ENCODE results near the gene EGLN1. TPM values are rescaled to one million over a fixed set of nuclear protein-coding genes. Genes with fewer than 3 reads are reported as not detected.

The EGLN1 gene
- total RNA-seq, 4 donors from 2014 or later, result 42.5 to 67.5 (median 56.7) TPM

DNA sequence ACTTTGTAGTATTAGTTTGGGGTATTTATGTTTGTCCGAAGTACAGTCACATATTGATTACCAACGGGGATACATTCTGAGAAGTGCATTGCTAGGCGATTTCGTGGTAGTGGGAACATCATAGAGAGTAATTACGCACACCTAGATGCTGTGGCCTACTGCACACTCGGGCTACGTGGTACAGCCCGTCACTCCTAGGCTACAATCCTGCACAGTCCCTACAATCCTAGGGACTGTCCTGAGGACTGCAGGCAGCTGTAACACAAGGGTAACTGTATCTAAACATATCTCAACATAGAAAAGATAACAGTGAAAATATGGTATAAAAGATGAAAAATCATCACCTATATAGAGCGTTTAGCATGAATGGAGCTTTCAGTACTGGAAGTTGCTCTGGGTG is 103.0 kb downstream of the EGLN1 start:
- Histone ChIP-seq H3K36me3 (no peaks in the 10 kb centered on the region), H3K4me1 (no peaks in the 10 kb centered on the region), H3K9me3 (no peaks in the 10 kb centered on the region), H3K27ac (no peak overlapping the region), H3K27me3 (no peaks in the 10 kb centered on the region), H3K4me3 (no peak overlapping the region)
- TF ChIP-seq POLR2A (IDR thresholded peaks at IDR 0.05), result no peak
- no peak for TF ChIP-seq EP300 (IDR thresholded peaks at IDR 0.05)
- TF ChIP-seq POLR2AphosphoS5 (IDR thresholded peaks at IDR 0.05), result no peak
- TF ChIP-seq CTCF (IDR thresholded peaks at IDR 0.05), result no peak
- 85 to 86% methylated on average over 6 to 8 of the region's 9 CpGs for WGBS, 2 donors (ENCODE audit: low coverage in 1 of 2)
- no peak for ATAC-seq

- Histone ChIP-seq H3K27ac (no peak overlapping the region), H3K9me3 (no peaks in the 10 kb centered on the region), H3K4me3 (no peak overlapping the region), H3K36me3 (no peaks in the 10 kb centered on the region), H3K27me3 (no peaks in the 10 kb centered on the region), H3K4me1 (no peaks in the 10 kb centered on the region)
- TF ChIP-seq CTCF (IDR thresholded peaks at IDR 0.05), result no peak
- no peak for TF ChIP-seq POLR2AphosphoS5 (IDR thresholded peaks at IDR 0.05)
- no peak for TF ChIP-seq EP300 (IDR thresholded peaks at IDR 0.05)
- no peak for TF ChIP-seq POLR2A (IDR thresholded peaks at IDR 0.05)
- WGBS, 2 donors (ENCODE audit: low coverage in 1 of 2), result 73% methylated on average over 2 of the region's 4 CpGs; no CpG with 5 or more reads in 1 of the 2 donors
- no peak for ATAC-seq
These were observed 103.5 kb downstream of the EGLN1 start for GRCh38 chr1:231318568-231318967.

DNA sequence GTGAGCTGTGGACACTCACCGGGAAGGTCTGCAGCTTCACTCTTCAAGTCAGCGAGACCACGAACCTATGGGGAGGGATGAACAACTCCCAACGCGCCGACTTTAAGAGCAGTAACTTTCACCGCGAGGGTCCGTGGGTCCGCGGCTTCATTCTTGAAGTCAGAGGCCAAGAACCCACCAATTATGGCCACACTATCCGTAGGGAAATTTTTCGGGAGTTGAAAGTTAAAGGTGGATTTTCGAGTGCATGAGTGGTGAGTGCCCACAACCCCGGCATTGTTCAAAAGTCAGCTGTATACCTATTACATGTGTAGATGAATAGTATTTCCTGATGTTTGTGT is 104.1 kb downstream of the EGLN1 start:
- Histone ChIP-seq H3K4me1 (no peaks in the 10 kb centered on the region), H3K9me3 (no peaks in the 10 kb centered on the region), H3K27ac (no peak overlapping the region), H3K4me3 (no peak overlapping the region), H3K27me3 (no peaks in the 10 kb centered on the region), H3K36me3 (no peaks in the 10 kb centered on the region)
- TF ChIP-seq POLR2AphosphoS5 (IDR thresholded peaks at IDR 0.05) (no peak), POLR2A (IDR thresholded peaks at IDR 0.05) (no peak), EP300 (IDR thresholded peaks at IDR 0.05) (no peak), CTCF (IDR thresholded peaks at IDR 0.05) (no peak)
- WGBS, 2 donors (ENCODE audit: low coverage in 1 of 2), result 86 to 92% methylated on average over 5 to 11 of the region's 15 CpGs
- ATAC-seq, result no peak

GRCh38 chr1:231317306-231318014 is 104.6 kb downstream of the EGLN1 start:
- no peaks in the 10 kb centered on the region for H3K9me3 ChIP-seq
- TF ChIP-seq POLR2A (IDR thresholded peaks at IDR 0.05) (no peak), EP300 (IDR thresholded peaks at IDR 0.05) (no peak), CTCF (IDR thresholded peaks at IDR 0.05) (no peak), POLR2AphosphoS5 (IDR thresholded peaks at IDR 0.05) (no peak)
- WGBS, 2 donors (ENCODE audit: low coverage in 1 of 2), result 91 to 95% methylated on average over 8 to 16 of the region's 44 CpGs
- H3K27me3 ChIP-seq, result no peaks in the 10 kb centered on the region
- H3K4me3 ChIP-seq, result no peak overlapping the region
- no peaks in the 10 kb centered on the region for H3K36me3 ChIP-seq
- no peaks in the 10 kb centered on the region for H3K4me1 ChIP-seq
- no peak for ATAC-seq
- H3K27ac ChIP-seq, result no peak overlapping the region

- Histone ChIP-seq H3K4me1 (no peaks in the 10 kb centered on the region), H3K27me3 (no peaks in the 10 kb centered on the region), H3K36me3 (no peaks in the 10 kb centered on the region), H3K4me3 (no peak overlapping the region), H3K9me3 (no peaks in the 10 kb centered on the region), H3K27ac (no peak overlapping the region)
- 14 to 30% methylated on average over 4 to 6 of the region's 11 CpGs for WGBS, 2 donors (ENCODE audit: low coverage in 1 of 2)
- TF ChIP-seq EP300 (IDR thresholded peaks at IDR 0.05) (no peak), CTCF (IDR thresholded peaks at IDR 0.05) (peak in 1 of 4 experiments; percentile 45), POLR2A (IDR thresholded peaks at IDR 0.05) (no peak)
- no peak for ATAC-seq
These were observed 106.2 kb downstream of the EGLN1 start for GRCh38 chr1:231315887-231316286.

Data from gastroesophageal sphincter (tissue), 4 donors.